HG02884 (cell line): Measurements from ENCODE around the gene GTF2F1.
"Not testable (repeated sequence)": the region's sequence is repeated elsewhere in the genome, so short reads cannot be mapped to it uniquely, and the experiment has no call there.

Source experiments
- ATAC-seq: cut with Tn5 transposase; IDR thresholded peaks from one replicate; pipeline ENCODE4 v1.9.1; 2021; ENCODE audit warnings: mild to moderate bottlenecking, moderate library complexity; ENCODE audit not compliant: unreplicated experiment

The GTF2F1 gene

GRCh38 chr19:6393074-6393982, at the start of gene GTF2F1:
TSS of gene GTF2F1 (minus strand) at chr19:6393164. CDS start at chr19:6392995, 169 bp downstream.
- peak; percentile 75 for ATAC-seq

- no peak for ATAC-seq
These were observed 49.2 kb upstream of the GTF2F1 start for GRCh38 chr19:6442087-6442688.

GRCh38 chr19:6440905-6441304, 47.9 kb upstream of the GTF2F1 start:
- ATAC-seq = no peak

DNA sequence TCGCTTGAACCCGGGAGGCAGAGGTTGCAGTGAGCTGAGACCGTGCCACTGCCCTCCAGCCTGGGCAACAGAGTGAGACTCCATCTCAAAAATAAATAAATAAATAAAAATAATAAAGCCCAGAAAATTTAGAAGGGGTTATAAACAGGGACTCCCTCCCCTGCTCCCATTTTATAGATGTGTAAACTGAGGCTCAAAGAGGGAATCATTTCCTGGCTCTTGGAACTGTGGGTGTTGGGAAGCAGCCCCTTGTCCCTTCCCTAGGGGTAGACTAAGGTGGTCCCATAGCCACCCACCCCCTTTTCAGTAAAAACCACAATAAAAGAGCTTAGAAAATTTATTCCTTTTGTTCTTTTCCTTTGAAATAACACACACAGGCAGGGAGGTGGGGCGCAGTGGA, 46.8 kb upstream of the GTF2F1 start:
- ATAC-seq = no peak

DNA sequence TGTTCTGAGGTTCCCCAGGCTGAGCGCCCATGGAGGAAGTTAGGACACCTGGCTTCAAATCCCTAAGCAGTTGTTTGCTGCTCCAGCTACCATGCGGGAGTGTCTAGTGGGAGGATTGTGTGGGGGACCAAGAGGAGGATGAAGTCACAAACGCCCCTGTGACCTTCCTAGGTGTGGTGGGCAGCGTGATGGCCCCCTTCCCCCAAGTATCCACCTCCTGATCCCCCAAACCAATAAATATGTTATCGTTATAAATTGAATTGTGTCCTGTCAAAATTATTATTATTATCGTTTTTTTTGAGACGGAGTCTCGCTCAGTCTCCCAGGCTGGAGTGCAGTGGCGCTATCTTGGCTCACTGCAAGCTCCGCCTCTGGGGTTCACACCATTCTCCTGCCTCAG, 40.7 kb upstream of the GTF2F1 start, which contains the start of gene SLC25A41:
SLC25A41 (minus strand) TSS at position 101 of the 400 bp plus-strand sequence; CDS start at position 31, 70 bp downstream.
- ATAC-seq = no peak

GRCh38 chr19:6433165-6433564, 40.2 kb upstream of the GTF2F1 start:
- ATAC-seq = no peak

GRCh38 chr19:6431891-6432290, 38.9 kb upstream of the GTF2F1 start:
- no peak for ATAC-seq

DNA sequence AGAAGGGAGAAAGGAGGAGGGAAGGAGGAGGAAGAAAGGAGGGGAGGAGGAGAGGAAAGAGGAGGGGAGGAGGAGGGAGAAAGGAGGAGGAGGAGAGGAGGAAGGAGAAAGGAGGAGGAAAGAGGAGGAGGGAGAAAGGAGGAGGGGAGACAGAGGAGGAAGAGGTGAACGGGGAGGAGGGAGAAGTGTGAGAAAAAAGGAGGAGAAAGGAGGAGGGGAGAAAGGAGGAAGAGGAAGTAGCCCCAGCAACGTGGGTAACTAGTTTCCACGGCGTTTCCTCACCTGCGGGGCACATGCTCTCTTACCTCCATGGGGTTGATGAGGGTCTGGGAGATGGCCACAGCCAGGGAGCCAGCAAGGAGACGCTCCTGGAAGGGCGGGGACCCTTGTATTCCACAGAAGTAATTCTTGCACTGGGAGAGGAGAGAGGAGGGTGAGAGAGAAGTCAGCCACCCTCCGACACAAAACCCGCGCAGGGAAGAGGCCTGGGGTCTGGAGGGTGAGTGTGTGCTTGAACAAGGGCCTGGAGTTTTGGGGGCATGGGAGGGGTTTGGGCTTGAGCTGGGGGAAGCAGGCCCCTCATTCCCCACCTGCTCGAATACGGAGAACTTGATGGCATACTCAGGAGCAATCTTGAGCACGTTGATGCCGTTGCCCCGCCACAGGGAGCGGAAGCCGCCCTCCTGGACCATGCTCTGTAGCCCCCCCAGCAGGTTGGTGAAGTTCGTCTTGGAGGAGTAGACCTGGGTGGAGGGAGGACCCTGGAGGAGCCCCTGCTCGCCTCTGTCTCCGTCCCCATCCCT, 36.7 kb upstream of the GTF2F1 start:
- no peak for ATAC-seq

DNA sequence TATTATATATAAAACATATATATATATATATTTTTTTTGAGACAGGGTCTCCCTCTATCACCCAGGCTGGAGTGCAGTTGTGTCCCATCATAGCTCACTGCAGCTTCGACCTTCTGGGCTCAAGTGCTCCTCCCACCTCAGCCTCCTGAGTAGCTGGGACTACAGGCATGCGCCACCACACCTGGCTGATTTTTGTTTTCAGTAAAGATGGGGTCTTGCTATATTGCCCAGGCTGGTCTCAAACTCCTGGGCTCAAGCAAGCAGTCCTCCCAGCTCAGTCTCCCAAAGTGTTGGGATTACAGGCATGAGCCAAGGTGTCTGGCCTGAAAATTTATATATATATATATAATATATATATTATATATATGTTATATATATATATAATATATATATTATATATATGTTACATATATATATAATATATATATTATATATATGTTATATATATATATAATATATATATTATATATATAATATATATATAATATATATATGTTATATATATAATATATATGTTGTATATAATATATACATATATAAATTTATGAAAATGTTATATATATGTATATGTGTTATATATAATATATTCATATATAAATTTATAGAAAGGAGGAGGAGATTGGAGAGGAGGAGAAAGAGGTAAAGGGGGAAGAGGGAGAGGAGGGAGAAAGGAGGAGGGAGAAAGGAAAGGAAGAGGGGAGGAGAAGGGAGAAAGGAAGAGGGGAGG, 35.9 kb upstream of the GTF2F1 start:
- not testable (repeated sequence) for ATAC-seq

DNA sequence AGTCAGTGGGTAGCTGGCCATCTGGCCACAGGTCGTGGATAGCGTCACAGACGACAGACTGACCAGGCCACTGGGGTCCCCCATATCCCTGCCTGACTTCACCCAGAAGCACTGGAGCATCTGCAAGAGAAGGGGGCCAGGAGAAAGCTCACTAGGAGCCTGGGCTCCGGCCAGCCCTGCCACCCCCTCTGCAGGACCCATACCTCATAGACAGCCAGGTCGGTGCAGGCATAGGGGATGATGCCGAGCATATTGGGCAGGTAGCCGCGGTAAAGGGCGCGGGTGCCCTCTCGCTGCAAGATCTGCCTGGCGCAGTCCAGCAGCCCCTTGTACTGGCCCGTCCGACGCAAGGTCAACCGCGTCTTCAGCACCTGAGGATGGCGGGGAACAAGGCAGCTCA, 34.2 kb upstream of the GTF2F1 start:
- ATAC-seq = no peak

- ATAC-seq = no peak
These were observed 33.0 kb upstream of the GTF2F1 start for GRCh38 chr19:6425732-6426620.

DNA sequence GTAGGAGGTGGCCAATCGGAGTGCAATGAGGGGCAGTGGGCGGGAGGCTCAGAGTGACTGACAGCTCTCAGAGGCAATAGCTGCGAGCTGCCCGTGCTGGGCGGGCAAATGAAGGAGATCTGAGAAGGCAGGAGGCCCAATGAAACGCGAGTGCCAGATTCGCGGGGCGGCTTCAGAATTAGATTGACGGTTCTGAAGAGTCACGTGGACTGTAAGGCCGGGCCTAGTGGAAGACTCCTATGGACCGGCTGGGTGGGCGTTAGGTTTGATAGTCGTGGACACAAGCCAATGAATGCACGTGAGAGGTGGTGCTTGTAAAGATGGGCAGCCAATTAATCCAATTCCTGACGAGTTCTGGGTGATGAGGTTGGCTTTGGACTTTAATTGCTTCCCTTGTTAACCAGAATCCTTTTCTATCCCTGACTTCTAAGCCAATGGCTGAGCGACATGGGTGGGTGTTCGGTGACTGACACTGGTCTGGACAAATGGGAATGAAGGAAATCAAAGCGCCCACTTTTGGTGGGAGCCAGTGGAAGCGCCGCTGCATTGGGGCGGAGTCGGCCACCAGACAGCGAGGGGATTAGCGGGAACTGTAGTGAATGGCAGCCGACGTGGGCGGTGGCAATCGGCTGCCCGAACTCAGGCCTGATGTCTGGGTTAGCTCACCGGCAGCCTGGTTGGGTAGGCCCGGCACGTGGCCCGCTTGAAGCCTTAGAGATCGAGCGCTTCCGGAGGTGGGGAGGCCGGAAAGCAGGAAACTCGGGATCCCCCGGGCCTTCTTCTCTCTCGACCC, 32.2 kb upstream of the GTF2F1 start:
- ATAC-seq = peak; percentile 88

DNA sequence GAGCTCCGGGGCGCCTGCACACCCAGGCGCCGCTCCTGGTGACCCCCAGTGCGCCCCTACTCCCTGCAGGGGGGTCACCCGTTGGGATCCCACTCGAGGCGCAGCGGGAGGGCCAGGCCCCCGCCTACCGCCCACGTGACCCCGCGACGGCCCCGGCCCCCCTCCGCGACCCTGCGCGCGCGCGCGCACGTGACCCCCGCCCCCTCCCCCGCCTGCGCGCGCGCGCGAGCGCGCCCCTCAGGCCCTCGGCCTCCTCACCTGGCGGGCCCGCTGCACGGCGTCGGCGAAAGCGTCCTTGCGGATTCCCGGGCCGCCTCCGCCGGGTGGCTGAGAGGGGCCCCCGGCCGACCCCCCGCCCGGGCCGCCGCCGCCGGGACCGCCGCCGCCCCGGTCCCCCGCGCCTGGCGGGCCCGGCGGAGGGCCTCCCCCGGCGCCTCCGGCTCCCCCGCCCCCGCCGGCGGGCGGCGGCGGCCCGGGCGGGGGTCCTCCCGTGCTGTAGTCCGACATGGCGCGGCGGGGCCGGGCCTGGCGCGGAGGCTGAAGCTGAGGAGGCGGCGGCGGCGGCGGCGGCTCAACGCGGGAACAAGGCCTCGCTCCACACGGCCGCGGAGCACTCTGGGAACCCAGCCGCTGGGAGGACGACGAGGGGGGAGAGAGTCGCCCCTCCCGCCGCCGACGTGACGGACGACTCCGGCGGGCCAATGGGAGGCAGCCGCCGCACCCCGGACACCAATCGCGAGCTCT, 31.4 kb upstream of the GTF2F1 start, which contains the start of gene KHSRP:
KHSRP (minus strand) TSS at position 617 of the 744 bp plus-strand sequence; CDS start at position 507, 110 bp downstream.
- ATAC-seq = no peak

- no peak for ATAC-seq
These were observed 30.7 kb upstream of the GTF2F1 start for GRCh38 chr19:6423499-6424194.

- no peak for ATAC-seq
These were observed 28.4 kb upstream of the GTF2F1 start for GRCh38 chr19:6421075-6422014.

GRCh38 chr19:6418562-6418932, 25.6 kb upstream of the GTF2F1 start:
- no peak for ATAC-seq
